Liver (tissue), 2 donors: ENCODE results near the gene SUMO1.
A peak's percentile ranks its signal among the peaks of the same experiment; 100 is the strongest.

Experiments
- MAX ChIP-seq: IDR thresholded peaks from 2 replicates; pipeline ENCODE4 v1.6.1; 2016; ENCODE audit warnings: antibody characterized with exemption
- ZBTB33 ChIP-seq: IDR thresholded peaks from 2 replicates; pipeline ENCODE4 v1.6.1; 2016; ENCODE audit warnings: antibody characterized with exemption
- TF ChIP-seq, protein P1 (sequence below): IDR thresholded peaks from 2 replicates; pipeline ENCODE4 v1.6.1; 2016; ENCODE audit warnings: antibody characterized with exemption
- donor health status: healthy.

DNA sequence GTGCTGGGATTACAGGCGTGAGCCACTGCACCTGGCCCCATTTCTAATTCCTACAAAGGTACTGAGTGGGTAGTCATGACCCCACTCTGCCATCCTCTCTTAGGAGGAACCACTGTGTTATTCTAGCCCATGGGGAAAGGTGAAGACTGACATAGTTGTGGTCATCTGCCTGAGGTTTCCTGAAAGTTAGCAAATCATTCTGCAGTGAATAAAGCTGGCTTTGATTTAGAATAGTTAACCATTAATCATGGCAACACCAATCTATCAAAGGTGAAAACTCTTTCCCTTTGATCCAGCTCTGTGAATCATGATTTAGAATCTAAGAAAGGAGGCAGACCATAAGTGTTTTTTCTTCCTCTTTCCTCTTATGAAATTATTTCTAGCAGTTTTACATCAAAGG lies 50.8 kb downstream of the SUMO1 start:
- peak; percentile 59 for TF ChIP-seq ZBTB33
- TF ChIP-seq, protein P1, sequence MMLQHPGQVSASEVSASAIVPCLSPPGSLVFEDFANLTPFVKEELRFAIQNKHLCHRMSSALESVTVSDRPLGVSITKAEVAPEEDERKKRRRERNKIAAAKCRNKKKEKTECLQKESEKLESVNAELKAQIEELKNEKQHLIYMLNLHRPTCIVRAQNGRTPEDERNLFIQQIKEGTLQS, result no peak
- TF ChIP-seq MAX, result peak; percentile 65
